ENCODE results near the gene FBXO48. TPM values are rescaled to one million over a fixed set of nuclear protein-coding genes. Genes with fewer than 3 reads are reported as not detected.

The FBXO48 gene
- polyA plus RNA-seq, 1 experiment: 0.89 TPM

DNA sequence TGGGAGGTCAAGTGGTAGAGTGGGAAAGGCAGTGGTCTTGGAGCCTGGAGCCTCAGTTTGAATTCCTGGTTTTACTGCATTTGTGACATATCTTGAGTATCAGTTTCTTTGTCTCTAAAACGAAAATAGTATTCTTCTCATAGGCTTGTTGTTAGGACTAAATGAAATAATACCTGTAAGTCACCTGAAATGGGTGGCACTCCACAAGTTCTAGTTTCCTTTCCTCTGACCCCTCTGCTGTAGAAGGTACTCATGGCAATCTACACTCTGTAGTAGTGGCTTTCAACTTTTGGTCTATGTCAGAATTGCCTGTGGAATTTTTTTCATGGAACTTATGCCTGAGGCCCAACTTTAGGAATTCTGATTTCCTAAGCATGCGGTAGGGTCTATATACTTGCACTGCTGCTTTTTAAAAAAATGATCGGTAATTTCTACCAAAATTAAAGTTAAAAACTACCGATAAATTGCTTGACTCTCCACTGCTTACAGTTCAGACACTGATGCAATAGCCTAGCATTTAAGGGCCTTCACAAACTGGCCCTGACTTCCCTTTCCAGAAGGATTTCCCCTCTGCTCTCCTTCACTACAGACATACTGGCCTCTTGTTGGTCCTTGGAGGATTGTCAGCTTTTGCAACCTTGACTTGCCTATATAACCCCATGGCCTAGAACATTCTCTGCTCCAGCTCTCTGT lies 54.8 kb downstream of the FBXO48 start:
- POLR2A ChIA-PET: no interaction called here
- Histone ChIP-seq H3K9me3 (ENCODE audit: control insufficient read depth, insufficient read depth, low read length) (peaks cover 4% of the 10 kb centered on the region; the same call in 1 of the 2 replicates), H3K27ac (ENCODE audit: low read depth, low read length) (no peak overlapping the region), H3K4me3 (ENCODE audit: low read depth, low read length) (no peak overlapping the region), H3K27me3 (ENCODE audit: control insufficient read depth, insufficient read depth, low read length) (no peaks in the 10 kb centered on the region)
- DNase-seq (ENCODE audit: low read depth, low spot score): no peak
- TF ChIP-seq, protein P1, sequence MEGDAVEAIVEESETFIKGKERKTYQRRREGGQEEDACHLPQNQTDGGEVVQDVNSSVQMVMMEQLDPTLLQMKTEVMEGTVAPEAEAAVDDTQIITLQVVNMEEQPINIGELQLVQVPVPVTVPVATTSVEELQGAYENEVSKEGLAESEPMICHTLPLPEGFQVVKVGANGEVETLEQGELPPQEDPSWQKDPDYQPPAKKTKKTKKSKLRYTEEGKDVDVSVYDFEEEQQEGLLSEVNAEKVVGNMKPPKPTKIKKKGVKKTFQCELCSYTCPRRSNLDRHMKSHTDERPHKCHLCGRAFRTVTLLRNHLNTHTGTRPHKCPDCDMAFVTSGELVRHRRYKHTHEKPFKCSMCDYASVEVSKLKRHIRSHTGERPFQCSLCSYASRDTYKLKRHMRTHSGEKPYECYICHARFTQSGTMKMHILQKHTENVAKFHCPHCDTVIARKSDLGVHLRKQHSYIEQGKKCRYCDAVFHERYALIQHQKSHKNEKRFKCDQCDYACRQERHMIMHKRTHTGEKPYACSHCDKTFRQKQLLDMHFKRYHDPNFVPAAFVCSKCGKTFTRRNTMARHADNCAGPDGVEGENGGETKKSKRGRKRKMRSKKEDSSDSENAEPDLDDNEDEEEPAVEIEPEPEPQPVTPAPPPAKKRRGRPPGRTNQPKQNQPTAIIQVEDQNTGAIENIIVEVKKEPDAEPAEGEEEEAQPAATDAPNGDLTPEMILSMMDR (IDR thresholded peaks at IDR 0.05; ENCODE audit: low read depth, low read length): no peak
- CTCF ChIA-PET: interaction anchor here (1.4 kb wide), 1 partner anchor 29 kb away, joined by 3 read pairs; no protein-coding TSS in a partner anchor

DNA sequence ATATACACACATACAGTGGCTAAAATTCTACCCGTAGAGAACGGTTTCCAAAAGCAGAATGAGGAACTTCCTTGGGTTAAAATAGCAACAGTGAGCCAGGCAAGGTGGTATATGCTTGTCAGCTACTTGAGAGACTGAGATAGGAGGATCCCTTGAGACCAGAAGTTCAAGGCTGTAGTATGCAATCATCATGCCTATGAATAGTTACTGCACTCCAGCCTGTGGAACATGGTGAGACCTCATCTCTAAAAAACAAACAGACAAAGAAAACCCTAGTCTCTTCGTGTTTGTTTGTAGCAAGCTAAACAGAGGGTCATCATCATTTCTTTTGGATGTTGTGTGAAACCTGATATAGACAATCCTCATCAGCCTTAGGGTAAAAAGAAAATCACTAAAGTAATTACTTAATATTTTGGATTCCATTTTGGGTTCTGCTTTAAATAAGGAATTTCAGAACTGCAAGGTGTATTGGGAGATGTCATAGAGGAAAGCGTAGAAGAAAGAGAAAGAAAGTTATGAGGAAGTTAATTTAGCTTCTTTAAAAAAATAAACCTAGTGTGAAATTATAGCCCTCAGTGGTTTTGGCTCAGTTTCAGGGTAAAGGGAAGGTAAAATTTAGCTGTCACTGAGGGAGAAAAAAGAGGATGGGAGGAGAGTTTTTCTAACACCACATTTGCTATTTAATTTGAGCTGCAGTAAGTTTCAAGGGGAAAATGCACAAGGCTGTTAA lies 55.5 kb downstream of the FBXO48 start:
- TF ChIP-seq, protein P1 (IDR thresholded peaks at IDR 0.05; ENCODE audit: low read depth, low read length): no peak
- no peaks in the 10 kb centered on the region for H3K27me3 ChIP-seq (ENCODE audit: control insufficient read depth, insufficient read depth, low read length)
- H3K9me3 ChIP-seq (ENCODE audit: control insufficient read depth, insufficient read depth, low read length): peaks cover 4% of the 10 kb centered on the region; the same call in 1 of the 2 replicates
- no peak overlapping the region for H3K4me3 ChIP-seq (ENCODE audit: low read depth, low read length)
- POLR2A ChIA-PET: no interaction called here
- no peak overlapping the region for H3K27ac ChIP-seq (ENCODE audit: low read depth, low read length)
- CTCF ChIA-PET: interaction anchor here (0.9 to 1.4 kb wide), 2 partner anchors 30 to 52 kb away, joined by 3 to 4 read pairs; no protein-coding TSS in a partner anchor
- no peak for DNase-seq (ENCODE audit: low read depth, low spot score)

Other genes with a start within 250 kb of the FBXO48 start
- gene PPP3R1, start 214.8 kb downstream of the FBXO48 start, polyA plus RNA-seq (2011; rRNA removed): 21.2 and 24.9 TPM in 2 replicates
- 56.3 and 61.6 TPM in 2 replicates for gene CNRIP1, start 147.3 kb downstream of the FBXO48 start, polyA plus RNA-seq (2011; rRNA removed)
- 0.06 TPM in 2 replicates for gene PLEK, start 102.0 kb downstream of the FBXO48 start, polyA plus RNA-seq (2011; rRNA removed)
- gene APLF, start 291 bp upstream of the FBXO48 start, polyA plus RNA-seq (2011; rRNA removed): 2.5 and 3.6 TPM in 2 replicates
- not detected in 2 replicates for gene PROKR1, start 176.3 kb upstream of the FBXO48 start, polyA plus RNA-seq (2011; rRNA removed)

All from AG04450 (cell line).